Epithelial cell of umbilical artery (primary cell): ENCODE results near the gene RNF111. TPM values are rescaled to one million over a fixed set of nuclear protein-coding genes. Genes with fewer than 3 reads are reported as not detected.

Source experiments
- total RNA-seq: library from RNA; depleted of rRNA; stranded (reverse); fragments of >200 nt; gene quantifications from 2 replicates; pipeline ENCODE4 v1.2.3, GENCODE V29; 2014

Gene RNF111
- total RNA-seq = 13.5 and 16.9 TPM in 2 replicates

DNA sequence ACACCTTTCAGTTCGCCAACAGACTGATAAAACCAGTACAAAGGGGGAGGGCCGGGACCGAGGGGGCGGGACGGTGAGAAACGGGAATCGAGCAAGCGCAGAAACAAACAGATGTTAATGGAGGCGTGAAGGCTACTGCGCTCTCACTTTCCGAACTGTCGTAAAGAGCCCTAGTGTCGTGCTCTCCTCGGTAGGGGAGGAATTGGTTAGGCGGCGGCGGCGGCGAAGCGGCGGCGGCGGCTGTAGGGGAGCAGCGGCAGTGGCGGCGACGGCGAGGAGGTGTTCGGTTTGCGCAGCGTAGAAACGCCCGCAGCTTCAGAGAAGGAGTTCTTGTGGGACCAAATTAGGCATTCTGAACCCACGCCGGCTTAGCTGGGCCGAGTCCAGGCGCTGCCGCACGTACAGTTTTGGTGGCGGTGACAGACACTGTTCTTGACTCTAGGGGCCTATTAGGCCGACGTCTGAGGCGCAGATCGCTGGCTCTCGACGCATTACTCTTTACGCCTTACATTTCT is at the start of gene RNF111:
RNF111 (plus strand) TSS at position 173 of the 515 bp plus-strand sequence. CDS start 43,160 bp downstream, outside the sequence.

DNA sequence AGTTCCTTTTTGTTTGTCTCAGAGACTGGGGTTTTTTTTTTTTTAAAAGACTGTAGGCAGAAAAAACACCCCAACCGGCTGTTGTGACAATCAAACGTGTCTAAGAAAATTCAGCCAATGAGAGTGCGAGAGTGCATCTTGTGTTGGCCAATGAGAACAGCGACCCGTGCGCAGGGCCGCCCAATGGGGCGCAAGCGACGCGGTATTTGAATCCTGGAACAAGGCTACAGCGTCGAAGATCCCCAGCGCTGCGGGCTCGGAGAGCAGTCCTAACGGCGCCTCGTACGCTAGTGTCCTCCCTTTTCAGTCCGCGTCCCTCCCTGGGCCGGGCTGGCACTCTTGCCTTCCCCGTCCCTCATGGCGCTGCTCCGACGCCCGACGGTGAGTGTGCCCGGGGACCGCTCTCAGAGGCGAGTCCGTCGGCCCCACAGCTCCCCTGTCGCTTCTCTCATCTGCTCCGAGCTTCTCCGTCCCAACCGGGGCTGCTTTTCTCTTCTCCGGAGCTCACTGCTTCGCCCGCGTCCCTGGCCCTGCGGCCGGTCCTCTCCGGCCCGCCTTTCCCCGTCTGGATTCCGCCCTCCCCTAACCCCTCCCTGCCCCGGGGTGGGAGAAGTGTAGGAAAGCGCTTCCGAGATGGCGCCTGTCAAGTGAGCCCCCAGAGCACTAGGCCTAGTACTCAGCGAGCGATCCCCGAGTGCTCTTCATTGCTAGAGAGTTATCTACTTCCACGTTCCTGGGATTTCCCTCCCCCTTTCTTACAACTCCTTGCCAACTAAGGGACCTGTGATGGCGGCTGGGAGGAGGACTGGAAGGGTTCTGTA is 117.7 kb downstream of the RNF111 start, which contains the start of gene CCNB2:
CCNB2 (plus strand) TSS at position 235 of the 821 bp plus-strand sequence; CDS start at position 358, 123 bp downstream.

Other genes starting within 250 kb of the RNF111 start
- gene ADAM10, start 238.0 kb upstream of the RNF111 start, total RNA-seq = 144 and 165 TPM in 2 replicates
- gene MINDY2, start 216.4 kb upstream of the RNF111 start, total RNA-seq = 6.8 and 13.7 TPM in 2 replicates
- gene SLTM, start 54.0 kb upstream of the RNF111 start, total RNA-seq = 44.8 and 52.0 TPM in 2 replicates
- 43.2 and 52.7 TPM in 2 replicates for gene CCNB2, start 117.5 kb downstream of the RNF111 start, total RNA-seq
- not detected in 2 replicates for gene LDHAL6B, start 219.2 kb downstream of the RNF111 start, total RNA-seq